ENCODE results near the gene KLF7. TPM values are rescaled to one million over a fixed set of nuclear protein-coding genes. Genes with fewer than 3 reads are reported as not detected.

KLF7 gene
- total and polyA plus RNA-seq, 2 experiments from 2014 or later = 6.3 to 7.9 TPM

- no peak overlapping the region for H3K4me3 ChIP-seq
- 80% methylated on average over 3 of the region's 3 CpGs for WGBS (ENCODE audit: low lambda C conversion rate, missing lambda C conversion rate)
- no peaks in the 10 kb centered on the region for H3K36me3 ChIP-seq (replicated peaks; ENCODE audit: insufficient read depth, low read depth)
- no peak overlapping the region for H3K27ac ChIP-seq
- H3K4me1 ChIP-seq (ENCODE audit: insufficient read depth) = no peaks in the 10 kb centered on the region
- no peak for DNase-seq (ENCODE audit: low spot score)
- no peaks in the 10 kb centered on the region for H3K9me2 ChIP-seq (replicated peaks; ENCODE audit: insufficient read depth)
- H3K27me3 ChIP-seq = peaks cover 7% of the 10 kb centered on the region
- no peaks in the 10 kb centered on the region for H3K9me3 ChIP-seq (ENCODE audit: low read depth)
- no peaks in the 10 kb centered on the region for H3K79me2 ChIP-seq
- no peak overlapping the region for H2AFZ ChIP-seq
- H4K20me1 ChIP-seq (ENCODE audit: insufficient read depth, poor library complexity, severe bottlenecking) = no peaks in the 10 kb centered on the region
- TF ChIP-seq CTCF (IDR thresholded peaks at IDR 0.05; ENCODE audit: poor library complexity) (no peak), EZH2phosphoT487 (IDR thresholded peaks at IDR 0.05; ENCODE audit: low read depth, severe bottlenecking, unreplicated experiment) (no peak), EZH2 (IDR thresholded peaks at IDR 0.05; ENCODE audit: borderline replicate concordance) (no peak)
- no peak overlapping the region for H3K4me2 ChIP-seq
These were observed 23.1 kb upstream of the KLF7 start for GRCh38 chr2:207188626-207189419.

- no peaks in the 10 kb centered on the region for H3K9me3 ChIP-seq (ENCODE audit: low read depth)
- H3K9me2 ChIP-seq (replicated peaks; ENCODE audit: insufficient read depth) = no peaks in the 10 kb centered on the region
- WGBS (ENCODE audit: low lambda C conversion rate, missing lambda C conversion rate) = 90% methylated on average over 6 of the region's 6 CpGs
- no peak for TF ChIP-seq EZH2 (IDR thresholded peaks at IDR 0.05; ENCODE audit: borderline replicate concordance)
- no peak for TF ChIP-seq EZH2phosphoT487 (IDR thresholded peaks at IDR 0.05; ENCODE audit: low read depth, severe bottlenecking, unreplicated experiment)
- TF ChIP-seq CTCF (IDR thresholded peaks at IDR 0.05; ENCODE audit: poor library complexity) = no peak
- no peak overlapping the region for H3K4me2 ChIP-seq
- no peaks in the 10 kb centered on the region for H4K20me1 ChIP-seq (ENCODE audit: insufficient read depth, poor library complexity, severe bottlenecking)
- peaks cover 4% of the 10 kb centered on the region for H3K27me3 ChIP-seq
- no peaks in the 10 kb centered on the region for H3K79me2 ChIP-seq
- no peaks in the 10 kb centered on the region for H3K36me3 ChIP-seq (replicated peaks; ENCODE audit: insufficient read depth, low read depth)
- no peaks in the 10 kb centered on the region for H3K4me1 ChIP-seq (ENCODE audit: insufficient read depth)
- DNase-seq (ENCODE audit: low spot score) = no peak
- no peak overlapping the region for H3K27ac ChIP-seq
- H3K4me3 ChIP-seq = no peak overlapping the region
- no peak overlapping the region for H2AFZ ChIP-seq
These were observed 19.6 kb upstream of the KLF7 start for GRCh38 chr2:207185372-207185771.

GRCh38 chr2:207184768-207185167 is 19.0 kb upstream of the KLF7 start:
- Histone ChIP-seq H3K27ac (no peak overlapping the region), H3K79me2 (no peaks in the 10 kb centered on the region), H2AFZ (no peak overlapping the region), H3K4me3 (no peak overlapping the region), H3K9me3 (ENCODE audit: low read depth) (no peaks in the 10 kb centered on the region), H3K27me3 (peaks cover 4% of the 10 kb centered on the region), H3K9me2 (replicated peaks; ENCODE audit: insufficient read depth) (no peaks in the 10 kb centered on the region), H3K4me2 (no peak overlapping the region), H4K20me1 (ENCODE audit: insufficient read depth, poor library complexity, severe bottlenecking) (no peaks in the 10 kb centered on the region), H3K4me1 (ENCODE audit: insufficient read depth) (no peaks in the 10 kb centered on the region), H3K36me3 (replicated peaks; ENCODE audit: insufficient read depth, low read depth) (no peaks in the 10 kb centered on the region)
- no peak for TF ChIP-seq EZH2phosphoT487 (IDR thresholded peaks at IDR 0.05; ENCODE audit: low read depth, severe bottlenecking, unreplicated experiment)
- no peak for TF ChIP-seq EZH2 (IDR thresholded peaks at IDR 0.05; ENCODE audit: borderline replicate concordance)
- no peak for TF ChIP-seq CTCF (IDR thresholded peaks at IDR 0.05; ENCODE audit: poor library complexity)
- no peak for DNase-seq (ENCODE audit: low spot score)
- 87% methylated on average over 5 of the region's 5 CpGs for WGBS (ENCODE audit: low lambda C conversion rate, missing lambda C conversion rate)
